GM19468 (cell line): ENCODE data around the gene ZSCAN10.

ENCODE experiments used
- ATAC-seq: cut with Tn5 transposase; IDR thresholded peaks from one replicate; pipeline ENCODE4 v1.9.1; 2021; ENCODE audit warnings: mild to moderate bottlenecking, moderate library complexity, moderate number of reproducible peaks; ENCODE audit not compliant: unreplicated experiment; ENCODE audit errors: extremely low read depth

ZSCAN10 gene

GRCh38 chr16:3112881-3113574, 13.9 kb upstream of the ZSCAN10 start:
- ATAC-seq, result no peak

- no peak for ATAC-seq
These were observed 13.2 kb upstream of the ZSCAN10 start, which contains the start of gene ZNF205 for GRCh38 chr16:3112058-3112880. ZNF205 (plus strand) TSS chr16:3112586; CDS start chr16:3113431, 845 bp downstream.

DNA sequence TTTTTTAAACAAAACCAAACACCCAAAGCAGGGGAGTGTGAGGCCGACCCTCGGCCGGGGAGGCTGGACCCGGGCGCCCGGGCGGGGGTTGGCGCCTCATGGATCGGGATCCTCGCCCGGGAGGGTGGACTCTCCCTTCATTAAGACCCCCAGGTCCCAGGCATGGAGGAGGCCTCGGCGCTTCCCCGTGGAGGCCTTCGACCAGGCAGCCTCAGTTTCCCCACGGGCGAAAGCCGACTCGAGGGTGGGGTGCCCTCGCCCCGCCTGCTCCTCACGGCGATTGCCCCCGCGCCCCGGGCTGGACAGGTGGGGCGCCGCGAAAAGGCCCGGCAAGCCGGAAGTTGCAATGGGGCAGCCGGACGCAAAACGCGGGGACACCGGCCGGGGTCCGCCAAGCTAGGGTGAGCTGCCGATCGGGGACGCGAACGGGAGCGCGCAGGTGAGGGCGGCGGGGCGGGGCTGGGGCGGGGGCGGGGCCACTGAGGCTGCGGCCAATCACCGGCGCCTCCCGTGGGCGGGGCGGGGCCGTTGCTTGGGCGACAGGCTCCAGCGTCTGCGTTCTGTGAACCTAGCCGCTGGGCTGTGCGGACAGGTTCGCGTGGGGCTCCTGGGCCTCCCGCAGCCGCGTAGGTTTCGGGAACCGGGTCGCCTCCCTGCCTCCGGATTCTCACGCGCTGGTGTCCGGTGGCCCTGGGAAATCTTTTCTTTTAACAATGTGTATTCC, 7.3 kb upstream of the ZSCAN10 start:
- peak; percentile 48 for ATAC-seq

DNA sequence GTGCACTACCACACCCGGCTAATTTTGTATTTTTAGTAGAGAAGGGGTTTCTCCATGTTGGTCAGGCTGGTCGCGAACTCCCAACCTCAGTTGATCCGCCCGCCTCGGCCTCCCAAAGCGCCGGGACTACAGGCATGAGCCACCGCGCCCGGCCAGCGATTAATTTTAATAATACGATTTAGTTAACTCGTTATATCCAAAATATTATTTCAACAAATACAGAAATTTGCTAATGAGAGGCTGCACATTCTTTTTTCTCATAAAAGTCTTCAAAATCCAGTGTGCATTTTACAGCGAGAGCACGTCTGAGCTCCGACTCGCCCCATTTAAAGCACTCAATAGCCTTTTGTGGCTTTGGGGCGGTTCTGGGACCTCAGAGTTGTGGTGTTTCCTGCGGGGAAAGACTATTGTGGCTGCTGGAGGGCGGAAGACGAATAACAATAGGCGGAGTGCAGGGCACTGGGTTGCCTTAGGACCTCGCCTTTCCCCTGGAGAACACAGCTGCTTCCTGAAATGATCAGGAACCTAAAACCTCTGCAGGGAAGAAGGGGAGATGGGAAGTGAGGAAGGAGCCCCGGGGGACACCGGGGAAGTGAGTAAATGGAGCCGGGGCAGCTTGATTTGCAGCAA, 2.9 kb upstream of the ZSCAN10 start:
- no peak for ATAC-seq

DNA sequence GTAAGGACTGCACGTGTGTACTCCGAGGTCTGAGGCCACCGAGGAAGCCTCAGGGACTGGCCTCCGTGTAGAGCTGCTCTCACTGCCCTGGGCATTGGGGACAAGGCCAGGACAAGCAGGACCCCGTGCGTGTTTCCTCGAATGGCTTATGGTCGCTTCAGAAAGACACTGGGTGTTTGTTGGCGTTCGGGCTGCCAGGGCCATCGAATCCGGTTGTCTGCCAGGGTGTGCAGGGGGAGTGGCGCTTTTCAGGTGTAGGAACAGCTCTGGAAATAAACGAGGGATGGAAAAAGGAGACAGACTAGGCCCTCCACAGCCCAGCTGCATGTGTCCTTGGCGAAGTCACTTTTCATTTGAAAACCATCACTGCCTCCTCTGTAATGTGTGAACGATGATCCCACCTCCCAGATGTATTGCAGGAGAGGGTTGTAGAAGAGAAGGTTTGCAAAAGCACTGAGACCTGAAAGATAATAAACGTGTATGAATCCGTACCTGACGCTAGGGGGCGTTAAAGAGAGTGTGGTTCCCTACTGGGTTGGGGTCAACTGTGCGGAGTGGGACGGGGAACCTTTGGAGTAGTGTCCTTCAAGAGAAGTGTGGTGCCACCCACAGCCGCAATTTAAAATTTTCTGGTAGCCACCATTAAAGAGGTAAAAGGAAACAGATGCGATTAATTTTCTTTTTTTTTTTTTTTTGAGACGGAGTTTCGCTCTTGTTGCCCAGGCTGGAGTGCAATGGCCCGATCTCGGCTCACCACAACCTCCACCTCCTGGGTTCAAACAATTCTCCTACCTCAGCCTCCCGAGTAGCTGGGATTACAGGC, 2.1 kb upstream of the ZSCAN10 start:
- ATAC-seq, result no peak

GRCh38 chr16:3099732-3100499, 822 bp upstream of the ZSCAN10 start:
- ATAC-seq, result peak; percentile 35

DNA sequence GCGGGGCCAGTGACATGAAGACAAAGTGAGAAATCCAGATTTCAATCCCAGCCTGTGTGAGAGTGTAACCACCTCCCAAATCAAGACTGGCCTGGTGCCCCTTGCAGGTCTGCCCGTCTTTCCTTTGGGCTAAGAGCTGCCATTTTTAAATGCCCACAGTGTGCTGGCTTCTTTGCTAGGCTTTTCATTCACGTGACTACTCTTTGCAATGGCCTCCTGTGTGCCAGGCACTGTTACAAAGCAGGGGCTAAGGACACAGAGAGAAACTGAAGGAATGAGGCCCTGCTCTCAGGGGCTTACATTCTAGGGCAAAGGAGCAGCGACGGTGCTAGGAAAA, 269 bp upstream of the ZSCAN10 start:
- no peak for ATAC-seq

GRCh38 chr16:3097266-3097665, 1.8 kb downstream of the ZSCAN10 start:
- no peak for ATAC-seq

GRCh38 chr16:3096362-3096761, 2.7 kb downstream of the ZSCAN10 start:
- ATAC-seq, result no peak

- no peak for ATAC-seq
These were observed 3.2 kb downstream of the ZSCAN10 start for GRCh38 chr16:3095869-3096268.

- no peak for ATAC-seq
These were observed 4.6 kb downstream of the ZSCAN10 start for GRCh38 chr16:3094289-3095027.

GRCh38 chr16:3092501-3092941, 6.6 kb downstream of the ZSCAN10 start:
- ATAC-seq, result no peak

- no peak for ATAC-seq
These were observed 7.5 kb downstream of the ZSCAN10 start for GRCh38 chr16:3091551-3091950.

GRCh38 chr16:3089717-3090592, 9.1 kb downstream of the ZSCAN10 start:
- no peak for ATAC-seq

DNA sequence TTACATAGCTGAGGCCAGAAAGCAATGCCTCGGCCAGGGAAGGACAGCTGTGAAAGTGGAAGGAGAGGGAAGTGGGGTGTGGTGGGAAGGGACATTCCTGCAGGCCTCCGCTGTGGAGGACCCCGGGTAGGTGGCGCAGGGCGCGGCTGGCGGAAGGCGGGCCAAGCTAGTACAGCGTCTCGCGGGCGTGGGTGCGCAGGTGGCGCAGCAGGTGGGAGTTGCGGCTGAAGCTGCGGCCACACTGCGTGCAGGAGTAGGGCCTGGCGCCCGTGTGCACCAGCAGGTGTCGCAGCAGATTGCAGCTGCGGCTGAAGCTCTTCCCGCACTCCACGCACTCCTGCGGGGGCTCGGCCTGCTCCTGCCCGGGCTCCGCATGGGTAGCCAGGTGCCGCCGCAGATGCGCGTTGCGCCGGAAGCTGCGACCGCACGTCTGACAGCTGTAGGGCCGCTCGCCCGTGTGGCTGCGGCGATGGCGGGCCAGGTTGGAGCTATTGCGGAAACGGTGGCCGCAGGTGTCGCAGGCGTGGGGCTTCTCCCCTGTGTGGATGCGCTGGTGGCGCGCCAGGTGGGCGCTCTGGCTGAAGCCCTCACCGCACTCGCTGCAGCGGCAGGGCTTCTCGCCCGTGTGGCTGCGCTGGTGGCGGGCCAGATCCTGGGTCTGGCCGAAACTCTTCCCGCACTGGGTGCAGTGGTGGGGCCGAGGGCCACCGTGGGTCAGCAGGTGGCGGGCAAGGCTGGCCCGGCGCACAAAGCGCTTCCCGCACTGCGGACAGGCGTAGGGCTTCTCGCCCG, 10.0 kb downstream of the ZSCAN10 start:
- ATAC-seq, result no peak

DNA sequence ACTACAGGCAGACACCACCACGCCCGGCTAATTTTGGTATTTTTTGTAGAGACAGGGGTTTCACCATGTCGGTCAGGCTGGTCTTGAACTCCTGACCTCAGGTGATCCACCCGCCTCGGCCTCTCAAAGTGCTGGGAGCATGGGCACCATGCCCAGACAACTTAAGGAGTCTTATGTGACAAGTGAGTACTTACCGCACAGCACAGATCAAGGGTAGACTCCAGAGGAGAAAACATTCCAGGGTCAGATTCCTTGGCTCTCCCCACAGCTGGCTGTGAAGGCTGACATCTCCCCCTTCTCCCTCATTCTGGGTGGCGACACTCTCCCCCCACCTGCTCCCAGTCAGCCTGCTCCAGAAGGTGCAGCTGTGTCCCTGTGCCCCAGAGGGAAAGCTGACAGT, 10.6 kb downstream of the ZSCAN10 start:
- ATAC-seq, result no peak
